ENCODE results near the gene CACNA1G.

Gene CACNA1G

GRCh38 chr17:50651661-50652060 lies 91.1 kb downstream of the CACNA1G start:
- DNase-seq (ENCODE audit: low read depth in 2 of 2) = no peak

GRCh38 chr17:50653738-50654137 lies 93.2 kb downstream of the CACNA1G start:
- DNase-seq (ENCODE audit: low read depth in 2 of 2) = no peak

DNA sequence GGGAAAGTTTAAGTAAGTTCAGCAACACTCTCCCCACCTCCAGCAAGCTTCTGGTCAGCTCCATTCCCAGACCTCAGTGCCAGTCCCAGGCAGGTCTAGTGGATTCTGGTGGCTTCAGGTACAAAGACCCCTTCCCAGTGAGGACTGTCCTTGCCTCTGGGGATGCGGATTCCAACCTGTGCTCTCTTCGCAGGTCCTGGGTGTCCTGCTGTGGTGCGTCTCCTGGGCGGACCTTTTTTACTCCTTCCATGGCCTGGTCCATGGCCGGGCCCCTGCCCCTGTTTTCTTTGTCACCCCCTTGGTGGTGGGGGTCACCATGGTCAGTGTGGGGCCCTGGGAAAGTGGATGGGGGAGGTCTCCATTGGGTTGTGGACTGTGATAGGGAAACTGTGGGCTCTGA lies 96.0 kb downstream of the CACNA1G start:
- DNase-seq (ENCODE audit: low read depth in 2 of 2) = no peak

DNA sequence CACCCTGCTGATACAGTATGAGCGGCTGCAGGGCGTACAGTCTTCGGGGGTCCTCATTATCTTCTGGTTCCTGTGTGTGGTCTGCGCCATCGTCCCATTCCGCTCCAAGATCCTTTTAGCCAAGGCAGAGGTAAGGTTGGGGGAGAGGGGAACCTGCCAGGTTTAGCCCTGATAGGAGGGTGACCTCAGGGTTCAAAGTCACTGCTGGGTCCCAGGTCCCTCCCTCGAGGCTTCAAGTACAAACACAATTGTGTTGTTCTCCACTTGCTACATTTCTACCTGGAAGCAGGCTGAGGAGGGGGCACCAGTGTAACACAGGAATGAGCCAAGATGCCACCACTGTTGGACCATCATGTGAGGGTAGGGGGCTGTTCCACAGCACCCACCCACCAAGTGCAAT lies 96.5 kb downstream of the CACNA1G start:
- DNase-seq (ENCODE audit: low read depth in 2 of 2) = no peak

DNA sequence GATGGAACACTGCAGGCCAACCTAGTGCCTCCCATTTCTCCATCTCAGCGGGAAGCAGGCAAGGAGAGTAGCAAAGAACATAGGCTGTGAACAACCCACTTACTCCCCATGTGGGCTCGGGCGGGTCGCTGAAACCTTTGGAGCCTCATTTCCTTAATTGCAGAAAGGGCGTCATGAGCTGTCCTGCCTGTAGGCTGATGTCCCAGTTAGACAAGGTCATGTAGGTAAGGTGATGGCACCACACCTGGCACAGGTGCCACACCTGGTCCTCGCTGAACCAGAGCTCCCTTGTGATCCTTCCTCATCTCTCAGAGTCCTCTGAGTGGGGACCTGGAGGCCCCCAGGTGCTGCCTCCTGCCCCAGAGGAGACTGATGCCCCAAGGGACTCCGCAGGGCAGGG lies 97.1 kb downstream of the CACNA1G start:
- no peak for DNase-seq (ENCODE audit: low read depth in 2 of 2)

GRCh38 chr17:50658616-50659015 lies 98.1 kb downstream of the CACNA1G start:
- no peak for DNase-seq (ENCODE audit: low read depth in 2 of 2)

DNA sequence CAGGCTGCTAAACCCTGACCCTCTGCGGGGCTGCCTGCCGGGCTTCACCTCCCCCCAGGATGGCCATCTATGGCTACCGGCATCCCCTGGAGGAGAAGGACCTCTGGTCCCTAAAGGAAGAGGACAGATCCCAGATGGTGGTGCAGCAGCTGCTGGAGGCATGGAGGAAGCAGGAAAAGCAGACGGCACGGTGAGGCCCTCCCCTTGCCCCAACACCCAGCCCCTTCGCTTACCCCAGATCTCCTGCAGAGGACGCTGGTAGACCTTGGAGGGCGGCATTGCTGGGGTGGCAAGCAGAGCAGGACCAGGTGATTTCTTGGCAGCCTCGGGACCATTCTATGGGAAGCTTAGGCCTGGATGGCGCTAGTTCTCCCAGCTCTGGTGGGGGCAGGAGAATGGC lies 98.7 kb downstream of the CACNA1G start:
- no peak for DNase-seq (ENCODE audit: low read depth in 2 of 2)

DNA sequence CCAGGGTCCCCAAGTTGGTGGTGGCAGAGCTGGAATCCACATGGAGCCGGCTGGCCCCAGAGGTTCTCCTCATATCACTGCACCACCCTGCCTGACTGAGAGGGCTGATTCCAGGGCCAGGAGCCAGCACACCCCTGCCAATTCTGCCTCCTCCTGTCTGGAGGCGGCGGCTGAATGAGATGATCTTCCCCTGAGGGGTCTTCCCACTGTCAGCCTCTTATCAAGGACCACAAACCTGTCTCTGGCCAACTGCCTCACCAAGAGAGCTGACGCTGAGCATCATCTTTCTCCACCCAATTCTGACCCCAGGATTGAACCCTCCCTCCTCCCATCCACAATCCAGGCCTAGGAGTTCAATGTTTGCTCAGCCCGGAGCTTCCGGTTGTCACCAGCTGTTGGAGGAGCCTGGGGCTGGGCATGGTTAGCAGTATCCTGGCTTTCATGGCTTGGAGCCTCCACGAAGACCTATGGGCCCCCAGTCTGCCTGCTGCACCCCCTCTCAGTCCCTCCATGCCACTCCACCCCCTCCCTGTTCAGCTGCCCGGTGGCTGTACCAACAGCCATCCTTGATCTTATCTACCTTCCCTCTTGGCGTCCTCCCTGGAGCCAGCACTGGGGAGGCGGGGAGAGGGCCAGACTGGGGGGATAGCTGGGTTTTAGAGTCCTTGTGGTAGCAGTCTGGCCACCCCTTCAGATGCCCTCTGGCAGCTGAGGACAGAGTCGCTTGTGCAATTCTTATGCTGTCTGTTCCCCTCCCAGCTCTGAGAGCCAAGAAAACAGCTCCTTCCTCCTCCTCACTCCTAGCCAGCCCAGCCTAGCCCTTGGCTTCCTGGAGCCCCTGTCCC lies 99.7 kb downstream of the CACNA1G start:
- DNase-seq (ENCODE audit: low read depth in 2 of 2) = no peak

DNA sequence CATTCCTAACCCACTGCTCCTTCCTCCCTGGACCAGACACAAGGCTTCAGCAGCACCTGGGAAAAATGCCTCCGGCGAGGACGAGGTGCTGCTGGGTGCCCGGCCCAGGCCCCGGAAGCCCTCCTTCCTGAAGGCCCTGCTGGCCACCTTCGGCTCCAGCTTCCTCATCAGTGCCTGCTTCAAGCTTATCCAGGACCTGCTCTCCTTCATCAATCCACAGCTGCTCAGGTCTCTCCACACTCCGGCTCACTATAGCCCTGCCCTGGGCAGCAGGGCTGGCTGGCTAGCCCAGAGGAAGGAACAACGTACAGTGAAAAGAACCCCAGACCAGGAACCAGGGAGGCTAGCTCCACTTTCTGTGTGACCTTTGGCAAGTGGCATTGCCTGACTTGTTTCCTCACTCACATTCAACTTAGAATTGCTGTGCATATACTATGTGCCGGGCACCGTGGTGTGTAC lies 100.4 kb downstream of the CACNA1G start:
- DNase-seq (ENCODE audit: low read depth in 2 of 2) = no peak

- DNase-seq (ENCODE audit: low read depth in 2 of 2) = no peak
Measured at GRCh38 chr17:50661348-50661747, 100.8 kb downstream of the CACNA1G start.

GRCh38 chr17:50661795-50662391 lies 101.4 kb downstream of the CACNA1G start:
- DNase-seq (ENCODE audit: low read depth in 2 of 2) = peak in 1 of 2 donors; percentile 9

- DNase-seq (ENCODE audit: low read depth in 2 of 2) = no peak
Measured at GRCh38 chr17:50662632-50663225, 102.2 kb downstream of the CACNA1G start.

- no peak for DNase-seq (ENCODE audit: low read depth in 2 of 2)
Measured at GRCh38 chr17:50663812-50664374, 103.4 kb downstream of the CACNA1G start.

DNA sequence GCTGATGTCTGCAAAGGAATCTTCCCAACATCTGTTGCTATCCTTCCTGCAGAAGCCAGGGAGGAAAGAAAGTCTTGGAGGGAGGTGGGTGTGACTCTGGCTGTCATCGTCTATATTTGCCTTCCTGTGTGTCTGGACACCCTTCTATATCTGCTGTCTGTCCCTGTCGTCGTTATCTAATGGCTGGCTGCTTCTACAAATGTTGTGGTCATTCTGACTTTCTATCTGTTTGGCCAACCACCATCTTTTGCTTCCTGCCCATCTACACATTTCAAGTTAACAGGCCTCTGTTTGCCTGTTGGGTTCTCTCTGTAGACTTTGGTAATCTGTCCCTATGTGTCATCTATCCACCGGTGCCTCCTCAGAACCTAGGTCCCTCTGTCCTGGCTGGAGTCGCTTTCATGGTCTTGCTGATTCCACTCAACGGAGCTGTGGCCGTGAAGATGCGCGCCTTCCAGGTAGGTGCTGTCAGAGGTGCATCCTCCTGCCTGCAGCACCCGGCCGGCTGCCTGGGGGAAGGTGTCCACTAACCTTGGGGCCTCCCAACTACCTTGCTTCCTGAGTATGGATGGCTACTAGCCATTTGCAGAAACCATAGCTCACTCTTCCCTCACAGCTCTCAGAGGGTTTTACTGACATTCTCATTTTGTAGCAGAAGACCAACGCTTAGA lies 104.4 kb downstream of the CACNA1G start:
- no peak for DNase-seq (ENCODE audit: low read depth in 2 of 2)

DNA sequence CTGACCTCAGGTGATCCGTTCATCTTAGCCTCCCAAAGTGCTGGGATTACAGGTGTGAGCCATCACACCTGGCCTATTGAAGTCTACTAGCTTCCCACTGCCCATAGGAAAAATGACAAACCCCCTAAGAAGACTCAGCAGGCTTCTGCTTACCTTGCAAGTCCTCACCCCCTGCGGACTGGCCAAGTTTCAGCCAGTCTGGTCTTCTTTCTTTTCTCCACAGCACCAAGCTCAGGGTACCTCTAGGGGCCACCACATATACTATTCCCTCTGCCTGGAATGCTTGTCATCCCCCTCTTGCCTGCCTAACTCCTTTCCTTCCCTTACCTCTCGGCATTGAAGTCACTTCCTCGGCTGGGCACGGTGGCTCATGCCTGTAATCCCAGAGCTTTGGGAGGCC lies 105.3 kb downstream of the CACNA1G start:
- no peak for DNase-seq (ENCODE audit: low read depth in 2 of 2)

- no peak for DNase-seq (ENCODE audit: low read depth in 2 of 2)
Measured at GRCh38 chr17:50666316-50666715, 105.8 kb downstream of the CACNA1G start.

GRCh38 chr17:50667259-50668024 lies 106.9 kb downstream of the CACNA1G start:
- no peak for DNase-seq (ENCODE audit: low read depth in 2 of 2)

DNA sequence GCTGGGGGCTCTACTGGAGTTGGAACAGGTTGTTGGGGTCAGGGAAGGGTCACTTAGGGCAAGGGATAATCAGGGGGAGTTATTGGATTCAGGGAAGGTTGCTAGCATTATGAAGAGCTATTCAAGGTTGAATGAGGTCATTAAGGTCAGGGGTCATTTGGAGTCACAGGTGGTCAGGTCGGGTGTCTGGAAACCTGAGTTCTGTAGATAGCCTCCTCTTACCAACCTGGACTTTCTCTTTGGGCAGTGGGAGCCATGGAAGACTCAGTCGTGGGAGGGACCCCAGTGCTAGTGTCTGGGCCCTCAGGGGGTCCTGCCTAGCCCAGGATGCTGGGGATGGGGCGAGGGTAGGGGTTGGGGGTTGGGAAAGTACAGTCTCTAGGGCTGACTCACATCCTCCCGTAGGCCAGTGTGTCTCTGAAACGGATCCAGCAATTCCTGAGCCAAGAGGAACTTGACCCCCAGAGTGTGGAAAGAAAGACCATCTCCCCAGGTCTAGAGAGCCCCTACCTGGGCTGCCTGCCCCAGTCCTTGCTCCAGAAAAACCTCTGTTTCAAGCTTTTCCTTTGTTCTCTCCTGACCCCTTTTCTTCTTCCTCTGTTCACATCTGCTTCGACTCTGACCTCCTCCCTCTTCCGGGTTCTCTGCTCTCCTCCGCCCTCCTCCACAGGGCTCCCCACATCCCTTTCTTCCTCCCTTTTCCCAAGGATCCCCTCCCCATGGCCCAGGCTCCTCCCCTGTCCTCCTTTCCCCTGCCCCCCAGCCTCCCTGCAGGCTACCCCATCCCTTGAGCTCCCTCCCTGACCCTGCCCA lies 107.7 kb downstream of the CACNA1G start:
- no peak for DNase-seq (ENCODE audit: low read depth in 2 of 2)

DNA sequence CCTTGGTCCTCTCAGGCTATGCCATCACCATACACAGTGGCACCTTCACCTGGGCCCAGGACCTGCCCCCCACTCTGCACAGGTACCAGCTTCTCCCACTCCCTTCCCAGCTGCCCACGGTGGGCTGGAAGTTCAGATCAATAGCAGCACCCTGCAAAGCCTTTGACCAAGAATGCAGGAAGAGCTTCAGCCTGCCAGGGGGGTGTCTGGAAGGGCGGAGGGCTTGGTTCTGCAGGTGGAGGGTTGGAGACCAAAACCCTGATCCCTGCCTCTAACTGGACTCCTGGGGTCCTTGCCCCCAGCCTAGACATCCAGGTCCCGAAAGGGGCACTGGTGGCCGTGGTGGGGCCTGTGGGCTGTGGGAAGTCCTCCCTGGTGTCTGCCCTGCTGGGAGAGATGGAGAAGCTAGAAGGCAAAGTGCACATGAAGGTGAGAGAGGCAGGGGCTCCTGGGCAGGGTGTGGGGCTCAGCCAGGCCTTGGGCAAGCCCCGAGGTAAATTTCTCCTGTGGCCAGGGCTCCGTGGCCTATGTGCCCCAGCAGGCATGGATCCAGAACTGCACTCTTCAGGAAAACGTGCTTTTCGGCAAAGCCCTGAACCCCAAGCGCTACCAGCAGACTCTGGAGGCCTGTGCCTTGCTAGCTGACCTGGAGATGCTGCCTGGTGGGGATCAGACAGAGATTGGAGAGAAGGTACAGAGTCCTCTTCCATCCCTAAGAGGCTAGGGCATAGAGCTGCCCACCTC lies 108.5 kb downstream of the CACNA1G start:
- DNase-seq (ENCODE audit: low read depth in 2 of 2) = no peak

- DNase-seq (ENCODE audit: low read depth in 2 of 2) = no peak
Measured at GRCh38 chr17:50672071-50672470, 111.6 kb downstream of the CACNA1G start.
